NCI-H345 treated with DMSO at 0.1 percent for 48 hours (cell line): ENCODE measurements around the gene DEFB128.
A peak's percentile ranks its signal among the peaks of the same experiment; 100 is the strongest.
"Not testable (repeated sequence)": the region's sequence is repeated elsewhere in the genome, so short reads cannot be mapped to it uniquely, and the experiment has no call there.

Source experiments
- DNase-seq: peaks from one replicate; lab custom pipeline; 2025; ENCODE audit not compliant: unreplicated experiment; lab: John Stamatoyannopoulos, UW

DEFB128 gene

DNA sequence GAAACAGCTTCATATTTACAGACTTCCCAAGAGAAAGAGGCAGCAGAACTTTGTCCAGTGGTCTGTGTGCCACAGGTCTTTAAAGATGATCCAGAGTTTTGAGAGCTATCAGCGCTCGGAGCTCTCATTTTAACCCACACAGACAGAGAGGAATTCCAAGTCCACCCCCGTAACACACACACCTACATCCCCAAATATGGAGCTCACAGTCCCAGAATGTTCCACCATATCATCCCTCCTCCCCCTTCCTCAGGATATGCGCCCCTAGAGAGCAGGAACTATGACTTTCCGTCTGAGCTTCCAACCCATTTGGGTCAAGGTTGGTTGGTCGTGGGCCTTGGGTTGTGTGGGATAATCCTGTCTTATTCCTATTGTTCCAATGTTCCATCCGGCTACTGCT is at the start of gene DEFB128:
TSS of gene DEFB128 (minus strand) at position 101 of the 400 bp plus-strand sequence. CDS start at position 13, 88 bp downstream.
- DNase-seq = no peak

DNA sequence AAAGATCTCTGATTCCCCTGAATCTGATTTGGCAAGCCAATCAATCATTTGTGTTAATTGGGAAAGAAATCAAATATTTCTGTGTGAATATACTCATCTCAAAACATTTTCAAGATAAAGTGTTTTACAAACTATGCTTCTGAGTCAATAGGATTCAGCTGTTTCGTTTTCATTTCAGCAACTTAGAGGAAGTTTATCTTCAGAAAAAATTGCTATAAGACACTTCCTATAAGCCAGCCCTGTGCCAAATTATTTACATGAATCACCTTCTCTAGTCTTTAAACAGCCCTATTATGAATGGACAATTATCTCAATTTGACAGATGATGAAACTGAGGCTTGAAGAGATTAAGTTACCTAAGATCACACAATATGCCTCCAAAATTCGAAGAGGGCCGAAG is 48.4 kb upstream of the DEFB128 start:
- no peak for DNase-seq

DNA sequence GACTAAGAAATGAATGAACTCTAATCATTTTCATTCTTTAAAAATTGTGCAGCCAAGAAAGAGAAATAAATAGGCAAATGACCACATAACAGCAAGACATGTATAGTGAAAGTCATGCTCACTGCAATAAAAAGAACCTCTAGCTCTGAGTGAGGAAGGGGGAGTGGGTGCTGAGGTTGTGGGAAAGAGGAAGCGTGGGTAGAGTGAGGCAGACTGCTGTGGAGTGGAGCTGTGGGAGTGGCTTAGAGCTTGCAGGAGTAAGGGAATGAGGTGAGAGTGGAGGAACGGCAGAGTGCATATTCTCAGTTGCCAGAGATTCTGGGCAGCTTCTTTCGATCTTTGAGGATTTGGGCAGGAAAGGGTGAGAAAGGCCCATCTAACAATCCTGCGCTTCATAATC is 48.0 kb upstream of the DEFB128 start:
- no peak for DNase-seq

DNA sequence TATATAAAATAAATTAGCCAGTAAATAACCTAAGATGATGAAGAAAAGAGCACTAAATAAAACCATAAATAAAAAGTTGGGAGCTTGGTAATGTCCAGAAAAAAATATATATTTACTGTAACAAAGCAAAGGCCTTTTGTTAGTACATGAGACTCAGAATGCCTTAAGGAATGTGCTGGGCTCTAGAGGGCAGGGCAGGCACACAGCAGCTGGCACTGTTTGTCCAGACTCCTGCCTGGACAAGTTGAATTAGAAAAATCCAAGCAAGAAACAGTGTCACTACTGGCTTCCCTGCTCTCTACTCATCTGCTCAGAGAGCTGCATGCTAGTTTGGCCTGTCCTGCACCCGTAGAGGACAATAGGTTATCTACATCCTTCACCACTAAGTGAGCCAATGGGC is 46.4 kb upstream of the DEFB128 start:
- no peak for DNase-seq

DNA sequence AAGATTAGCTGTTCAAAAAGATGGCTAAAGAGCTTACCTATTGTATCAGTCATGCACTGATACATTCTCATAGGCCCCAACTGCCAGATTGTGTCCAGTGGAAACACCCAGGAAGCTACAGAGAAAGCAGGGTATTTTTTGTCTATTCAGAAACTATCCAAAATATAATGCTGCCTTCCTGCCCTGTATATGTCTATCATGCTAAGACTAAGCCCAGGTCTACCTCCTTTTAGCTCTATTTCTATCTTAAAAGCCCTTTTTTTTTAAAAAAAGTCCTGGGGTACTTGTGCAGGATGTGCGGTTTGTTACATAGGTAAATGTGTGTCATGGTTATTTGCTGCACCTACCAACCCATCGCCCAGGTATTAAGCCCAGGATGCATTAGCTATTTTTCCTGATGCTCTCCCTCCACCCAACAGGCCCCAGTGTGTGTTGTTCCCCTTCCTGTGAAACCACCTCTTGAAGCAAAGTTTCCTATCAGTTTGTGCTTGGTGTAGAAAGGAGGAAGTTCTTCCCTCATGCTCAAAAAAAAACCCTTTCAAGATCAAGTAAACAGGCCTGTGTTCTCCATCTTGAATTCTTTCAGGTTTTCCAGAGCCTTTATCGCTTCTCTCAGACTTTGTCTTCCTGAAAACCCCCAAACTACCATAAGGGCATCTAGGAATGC is 38.1 kb upstream of the DEFB128 start:
- DNase-seq = no peak

DNA sequence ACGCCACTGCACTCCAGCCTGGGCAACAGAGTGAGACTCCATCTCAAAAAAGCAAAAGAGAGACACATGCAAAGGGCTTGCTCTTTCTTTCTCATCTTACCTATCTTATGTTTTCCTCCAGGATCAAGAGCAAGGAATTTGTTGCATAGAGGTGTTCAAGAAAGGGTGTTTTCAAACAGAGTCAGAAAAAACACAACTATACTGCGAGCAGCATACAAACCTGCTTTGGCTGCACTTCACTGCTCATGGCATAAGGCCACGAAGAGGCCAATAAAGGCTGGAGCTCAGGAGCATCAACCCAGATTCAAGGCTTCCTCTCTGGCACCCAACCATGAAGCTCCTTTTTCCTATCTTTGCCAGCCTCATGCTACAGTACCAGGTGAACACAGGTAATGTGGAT is 37.4 kb upstream of the DEFB128 start, which contains the start of gene DEFB129:
TSS of gene DEFB129 (plus strand) at position 301 of the 400 bp plus-strand sequence. CDS start at position 332, 31 bp downstream.
- no peak for DNase-seq

DNA sequence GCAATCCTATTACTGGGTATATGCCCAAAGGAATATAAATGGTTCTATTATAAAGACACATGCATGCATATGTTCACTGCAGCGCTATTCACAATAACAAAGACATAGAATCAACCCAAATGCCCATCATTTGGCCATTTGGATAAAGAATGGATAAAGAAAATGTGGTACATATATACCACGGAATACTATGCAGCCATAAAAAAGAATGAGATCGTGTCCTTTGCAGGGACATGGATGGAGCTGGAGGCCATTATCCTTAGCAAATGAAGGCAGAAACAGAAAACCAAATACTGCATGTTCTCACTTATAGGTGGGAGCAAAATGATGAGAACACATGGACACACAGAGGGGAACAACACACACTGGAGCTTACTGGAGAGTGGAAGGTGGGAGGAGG is 36.4 kb upstream of the DEFB128 start:
- DNase-seq = not testable (repeated sequence)

DNA sequence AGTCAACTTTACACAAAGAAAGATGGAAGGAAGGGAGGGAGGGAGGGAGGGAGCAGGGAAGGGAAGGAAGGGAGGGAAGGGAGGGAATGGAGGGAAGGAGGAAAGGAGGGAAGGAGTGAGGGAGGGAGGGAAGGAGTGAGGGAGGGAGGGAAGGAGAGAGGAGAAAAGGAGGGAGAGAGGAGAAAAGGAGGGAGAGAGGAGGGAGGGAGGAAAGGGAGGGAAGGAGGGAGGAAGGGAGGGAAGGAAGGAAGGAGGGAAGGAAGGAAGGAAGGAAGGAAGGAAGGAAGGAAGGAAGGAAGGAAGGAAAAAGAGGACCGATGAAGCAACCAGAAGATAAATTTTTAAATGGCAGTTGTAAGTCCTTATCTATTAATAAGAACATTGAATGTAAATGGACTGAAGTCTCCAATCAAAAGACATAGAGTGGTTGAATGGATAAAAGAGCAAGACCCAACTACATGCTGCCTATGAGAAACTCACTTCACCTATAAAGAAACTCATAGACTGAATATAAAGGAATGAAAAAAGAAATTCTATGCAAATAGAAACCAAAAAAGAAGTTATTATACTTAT is 31.8 kb upstream of the DEFB128 start:
- no peak for DNase-seq

DNA sequence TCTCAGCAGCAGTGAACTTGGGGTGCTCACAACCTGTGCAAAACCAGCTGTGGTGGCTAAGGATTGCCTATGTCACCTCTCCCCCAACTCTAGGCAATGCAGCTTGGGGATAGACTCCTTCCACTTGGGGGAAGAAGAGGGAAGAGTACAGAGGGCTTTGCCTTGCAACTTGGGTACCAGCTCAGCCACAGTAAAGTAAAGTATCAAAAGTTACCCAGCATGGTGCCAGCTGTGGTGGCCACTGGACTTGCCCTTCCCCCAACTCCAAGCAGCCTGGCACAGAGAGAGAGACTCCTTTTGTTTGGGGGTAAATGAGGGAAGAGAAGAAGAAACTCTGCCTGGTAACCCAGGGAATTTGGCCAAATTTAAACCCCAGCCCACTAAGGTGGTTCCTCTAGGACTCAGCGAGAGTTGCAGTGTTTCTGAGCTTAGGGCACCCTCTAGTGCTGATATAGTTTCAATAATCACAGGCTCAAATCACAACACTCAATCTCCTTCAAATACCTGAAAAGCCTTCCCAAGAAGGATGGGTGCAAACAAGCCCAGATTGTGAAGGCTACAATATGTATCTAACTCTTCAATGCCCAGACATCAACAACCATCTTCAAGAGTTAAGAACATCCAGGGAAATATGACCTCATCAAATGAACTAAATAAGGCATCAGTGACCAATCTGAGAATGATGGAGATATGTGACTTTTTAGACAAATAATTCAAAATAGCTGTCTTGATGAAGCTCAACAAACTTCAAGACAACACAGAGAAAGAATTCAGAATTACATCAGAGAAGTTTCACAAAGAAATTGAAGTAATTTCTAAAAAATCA is 30.0 kb upstream of the DEFB128 start:
- peak; percentile 2 for DNase-seq

DNA sequence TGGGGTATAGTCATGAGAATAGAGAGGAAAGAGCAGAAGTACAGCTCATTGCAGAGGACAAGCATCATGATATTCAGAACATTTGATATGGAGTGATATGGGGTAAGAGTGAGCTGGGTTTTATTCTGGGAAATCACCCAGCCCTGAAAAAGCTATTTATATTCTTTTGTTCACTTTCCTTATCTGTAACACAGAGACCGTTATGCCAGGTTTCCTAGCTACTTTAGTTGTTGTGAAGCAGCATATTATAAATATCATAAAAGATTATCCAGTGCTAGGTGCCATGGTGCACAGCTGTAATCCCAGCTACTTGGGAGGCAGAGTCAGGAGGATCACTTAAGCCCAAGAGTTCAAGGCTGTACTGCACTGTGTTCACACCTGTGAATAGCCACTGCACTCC is 27.8 kb upstream of the DEFB128 start:
- DNase-seq = no peak

DNA sequence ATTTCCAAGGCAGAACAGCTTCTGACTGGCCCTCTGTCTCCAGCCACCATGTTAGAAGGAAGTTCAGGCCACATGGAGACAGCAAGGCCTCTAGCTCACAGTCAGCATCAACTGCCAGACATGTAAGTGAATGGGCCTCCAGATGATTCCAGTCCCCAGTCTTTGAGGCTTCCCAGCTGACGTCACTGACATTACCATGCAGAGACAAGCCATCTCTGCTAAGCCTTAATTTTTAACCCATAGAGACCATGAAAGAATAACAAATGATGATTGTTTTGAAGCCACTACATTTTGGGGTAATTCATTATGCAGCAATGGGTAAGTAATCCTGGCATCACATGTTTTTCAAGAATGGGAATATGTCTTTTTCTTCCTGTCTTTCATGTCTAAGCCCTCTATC is 26.3 kb upstream of the DEFB128 start:
- DNase-seq = no peak

DNA sequence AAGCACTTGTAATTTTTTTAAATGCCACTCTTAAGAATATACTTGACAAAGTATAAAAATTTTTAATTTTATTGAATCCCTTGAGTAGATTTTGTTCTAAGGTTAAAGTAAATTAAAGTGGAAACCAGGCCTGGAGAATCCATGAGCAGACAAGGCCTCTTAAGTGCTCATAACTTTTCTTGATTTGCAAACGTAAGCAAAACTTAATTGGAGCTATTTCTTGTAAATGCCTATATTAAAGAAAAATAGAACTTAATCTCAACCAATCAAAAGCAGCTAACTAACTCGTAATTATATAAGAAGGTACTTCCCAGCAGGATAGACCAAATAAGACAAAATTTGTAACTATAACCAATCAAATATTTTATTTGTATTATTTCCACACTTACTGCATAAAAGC is 24.9 kb upstream of the DEFB128 start:
- no peak for DNase-seq

DNA sequence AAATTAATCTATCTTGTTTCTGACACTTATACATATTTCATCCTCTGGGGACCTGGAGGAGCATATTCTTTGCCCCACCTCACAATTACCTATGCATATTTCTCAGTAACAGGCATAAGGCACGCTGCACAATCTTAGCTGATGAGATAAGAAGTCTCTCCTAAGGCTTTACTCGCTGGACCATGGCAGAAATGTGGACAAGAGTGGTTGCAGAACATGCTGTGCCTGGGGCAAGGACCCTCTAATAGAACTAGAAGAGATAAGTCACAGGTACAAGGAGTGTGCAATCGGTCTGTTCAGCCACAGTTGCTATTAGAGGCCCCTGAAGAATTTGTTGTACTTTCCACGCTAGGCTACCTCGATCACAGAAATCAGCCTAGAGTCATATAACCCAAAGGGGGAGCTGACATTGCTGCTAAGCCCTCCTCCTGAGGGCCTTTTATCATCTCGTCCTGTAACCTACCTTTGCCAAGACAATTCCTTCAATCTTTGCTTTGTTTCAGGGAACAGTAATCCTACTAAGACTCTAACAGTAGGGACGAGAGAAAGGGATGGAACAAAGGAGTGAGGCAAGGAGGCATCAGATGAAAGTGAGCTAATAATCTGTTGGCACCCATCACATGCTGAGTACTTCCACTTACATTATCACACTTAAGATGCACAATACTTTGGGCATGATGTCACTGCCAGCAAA is 21.4 kb upstream of the DEFB128 start:
- DNase-seq = no peak

DNA sequence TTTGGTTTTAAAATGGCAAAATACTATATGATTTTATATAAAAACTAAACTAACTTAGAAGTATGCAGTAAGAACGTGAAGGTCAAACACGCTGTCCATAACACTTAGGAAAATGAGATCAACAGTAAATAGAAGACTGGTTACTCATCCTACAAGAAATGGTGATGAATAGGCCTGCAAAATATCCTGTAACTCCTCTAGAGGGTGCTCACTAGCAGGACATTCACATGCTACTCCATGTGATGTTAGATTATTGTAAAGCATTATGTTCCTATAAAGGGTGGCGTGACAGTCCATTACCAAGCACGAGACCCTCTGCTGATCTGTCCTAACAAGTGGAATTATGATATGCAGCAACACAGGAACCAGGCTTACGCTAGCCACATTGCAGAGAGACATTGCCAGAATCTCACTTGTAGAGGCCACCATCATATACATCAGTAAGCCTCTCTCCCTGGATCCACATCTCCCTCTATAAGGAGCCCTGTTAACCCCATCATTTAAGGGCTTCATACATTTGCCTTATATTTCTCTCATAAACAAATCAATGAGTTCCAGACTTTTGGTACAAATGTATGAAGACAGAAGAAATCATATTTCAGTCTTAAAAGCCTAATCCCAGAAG is 19.5 kb upstream of the DEFB128 start:
- peak; percentile 5 for DNase-seq

DNA sequence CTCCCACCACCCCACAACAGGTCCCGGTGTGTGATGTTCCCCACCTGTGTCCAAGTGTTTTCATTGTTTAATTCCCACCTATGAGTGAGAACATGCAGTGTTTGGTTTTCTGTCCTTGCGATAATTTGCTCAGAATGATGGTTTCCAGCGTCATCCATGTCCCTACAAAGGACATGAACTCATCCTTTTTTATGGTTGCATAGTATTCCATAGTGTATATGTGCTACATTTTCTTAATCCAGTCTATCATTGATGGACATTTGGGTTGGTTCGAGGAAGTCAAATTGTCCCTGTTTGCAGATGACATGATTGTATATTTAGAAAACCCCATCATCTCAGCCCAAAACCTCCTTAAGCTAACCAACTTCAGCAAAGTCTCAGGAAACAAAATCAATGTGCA is 14.1 kb upstream of the DEFB128 start:
- DNase-seq = not testable (repeated sequence)

DNA sequence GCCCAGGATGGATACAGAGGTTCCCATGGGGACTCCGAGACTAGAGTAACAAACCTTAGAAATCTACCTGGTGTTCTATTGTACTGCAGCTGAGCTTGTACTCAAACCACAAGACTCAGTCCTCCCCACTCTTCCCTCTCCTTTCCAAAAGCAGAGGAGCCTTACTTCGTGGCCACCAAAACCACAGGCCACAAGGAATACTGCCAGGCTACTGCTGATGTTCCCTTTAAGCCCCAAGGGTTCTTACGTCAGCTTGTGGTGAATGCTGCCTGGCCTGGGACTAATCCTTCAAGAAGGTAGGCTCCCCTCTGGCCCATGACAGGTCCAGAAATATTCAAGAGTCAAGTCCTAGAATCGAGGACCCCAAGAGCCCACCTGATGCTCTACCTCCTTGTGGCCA is 10.5 kb upstream of the DEFB128 start:
- DNase-seq = no peak

DNA sequence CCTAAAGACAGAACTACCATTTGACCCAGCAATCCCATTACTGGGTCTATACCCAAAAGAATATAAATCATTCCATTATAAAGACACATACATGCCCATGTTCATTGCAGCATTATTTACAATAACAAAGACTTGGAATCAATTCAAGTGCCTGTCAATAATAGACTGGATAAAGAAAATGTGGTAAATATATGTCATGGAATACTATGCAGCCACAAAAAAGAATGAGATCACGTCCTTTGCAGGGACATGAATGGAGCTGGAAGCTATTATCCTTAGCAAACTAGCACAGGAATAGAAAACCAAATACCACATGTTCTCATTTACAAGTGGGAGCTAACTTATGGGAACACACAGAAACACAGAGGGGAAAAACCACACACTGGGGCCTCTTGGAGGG is 8.7 kb upstream of the DEFB128 start:
- no peak for DNase-seq

DNA sequence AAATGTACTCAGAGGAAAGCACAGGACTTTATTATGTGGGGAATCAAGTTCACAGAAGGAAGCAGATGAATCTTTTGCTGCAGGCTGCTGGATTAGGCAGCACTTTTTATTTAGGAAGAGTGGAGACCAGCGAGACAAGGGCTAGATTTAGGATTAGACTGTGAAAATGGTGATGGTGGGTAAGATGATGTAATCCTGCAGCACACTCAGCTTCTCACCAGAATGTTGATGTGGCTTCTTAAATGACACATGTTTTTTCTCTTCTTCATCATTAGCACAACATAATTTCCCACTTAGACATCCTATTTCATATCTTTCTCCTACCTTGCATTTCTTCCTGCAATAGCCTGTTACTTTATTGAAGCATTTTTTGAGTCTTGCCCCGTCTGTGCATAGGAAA is 1.8 kb downstream of the DEFB128 start:
- DNase-seq = no peak

DNA sequence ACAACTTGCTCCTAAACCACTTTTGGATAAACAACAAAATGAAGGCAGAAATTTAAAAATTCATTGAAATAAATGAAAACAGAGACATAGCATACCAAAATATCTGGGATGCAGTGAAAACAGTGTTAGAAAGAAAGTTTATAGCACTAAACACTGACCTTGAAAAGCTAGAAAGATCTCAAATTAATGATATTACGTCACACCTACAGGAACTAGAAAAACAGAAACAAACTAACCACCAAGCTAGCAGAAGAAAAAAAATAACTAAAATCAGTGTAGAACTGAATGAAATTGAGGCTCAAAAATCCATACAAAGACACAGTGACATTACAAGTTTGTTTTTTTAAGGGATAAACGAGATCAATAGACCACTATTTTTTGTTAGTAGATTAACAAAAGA is 5.2 kb downstream of the DEFB128 start:
- no peak for DNase-seq

DNA sequence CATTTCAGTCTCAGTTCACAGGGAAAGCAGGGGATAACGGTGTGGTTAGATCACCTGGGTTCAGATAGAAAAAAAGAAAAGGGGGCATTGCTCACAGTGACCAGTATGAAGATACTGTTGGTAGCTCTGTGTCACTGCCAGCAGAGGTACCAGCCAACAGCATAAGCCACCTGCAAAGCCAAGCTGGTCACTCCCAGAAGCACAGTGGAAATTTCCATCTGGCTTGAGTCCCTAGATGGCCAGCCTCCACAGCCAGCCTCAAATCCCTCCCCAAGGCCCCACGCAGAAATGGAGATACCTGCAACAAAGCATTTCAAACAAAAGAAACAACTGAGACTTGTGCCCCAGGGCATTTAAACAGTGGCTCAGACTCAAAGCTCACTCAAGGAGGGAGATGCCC is 20.6 kb downstream of the DEFB128 start:
- no peak for DNase-seq

DNA sequence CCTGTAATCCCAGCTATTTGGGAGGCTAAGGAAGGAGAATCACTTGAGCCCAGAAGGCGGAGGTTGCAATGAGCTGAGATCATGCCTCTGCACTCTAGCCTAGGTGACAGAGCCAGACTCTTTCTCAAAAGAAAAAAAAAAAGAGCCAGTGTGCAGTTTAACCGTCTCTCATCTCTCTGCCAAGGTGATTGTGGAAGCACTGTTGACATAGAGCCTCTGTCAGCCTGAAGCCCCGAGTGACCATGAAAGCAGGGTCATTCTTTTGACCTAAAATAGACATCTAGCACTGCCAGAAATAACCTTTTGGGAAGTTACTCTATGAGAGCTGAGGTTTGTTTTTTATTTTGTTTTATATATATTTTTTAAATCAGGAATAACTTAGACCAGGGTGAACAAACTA is 24.9 kb downstream of the DEFB128 start:
- DNase-seq = no peak
